Activated CD4-positive, alpha-beta T cell treated with anti-CD3 and anti-CD28 coated beads, Interleukin-2, amount 50 U/mL, for 48 hours (primary cell): ENCODE results near the gene ELAVL3.

ENCODE experiments used
- DNase-seq, 2 experiments: peaks; one replicate each; pipeline ENCODE4 v3.0.0-alpha.2; 2020

Gene ELAVL3

GRCh38 chr19:11405846-11406643 lies 74.8 kb downstream of the ELAVL3 start:
- peak; percentile 51 to 53 for DNase-seq

- DNase-seq, result no peak
These were observed 76.1 kb downstream of the ELAVL3 start for GRCh38 chr19:11404588-11405222.

DNA sequence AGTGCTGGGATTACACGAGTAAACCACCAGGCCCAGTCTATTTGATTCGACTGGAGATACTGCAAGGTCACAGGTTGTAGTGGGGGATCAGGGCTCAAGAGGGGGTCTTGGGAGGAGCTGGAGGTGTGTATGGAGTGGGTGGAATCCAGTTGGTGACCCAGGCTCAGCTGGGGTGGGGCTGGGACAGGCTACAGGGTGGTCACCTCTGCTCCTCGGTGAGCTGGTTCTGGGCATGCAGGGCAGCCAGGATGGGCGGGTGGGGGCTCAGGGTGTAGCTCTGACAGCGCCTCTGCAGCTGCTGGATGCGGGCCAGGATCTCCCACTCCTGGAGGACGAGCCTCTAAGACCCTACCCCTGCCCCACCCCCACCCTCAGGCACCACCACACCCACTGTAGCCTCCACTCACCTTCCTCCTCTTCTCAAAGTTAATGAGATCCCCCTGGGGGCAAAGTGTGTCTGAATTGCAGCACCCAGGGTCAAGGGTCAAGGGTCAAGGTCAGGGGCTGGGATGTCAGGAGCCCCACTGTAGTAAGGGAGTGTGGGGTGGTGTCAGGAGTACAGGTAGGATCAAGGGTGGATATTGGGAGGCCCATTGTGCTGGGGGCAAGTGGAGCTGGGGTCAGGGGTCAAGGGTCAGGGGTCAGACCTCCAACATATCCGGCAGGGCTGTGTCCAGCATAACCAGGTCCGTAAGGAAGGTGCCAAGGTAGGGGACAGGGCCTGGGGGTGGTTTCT lies 78.9 kb downstream of the ELAVL3 start:
- no peak for DNase-seq
